ENCODE results near the gene CARMIL1. TPM values are rescaled to one million over a fixed set of nuclear protein-coding genes. Genes with fewer than 3 reads are reported as not detected.

CARMIL1 gene
- total RNA-seq, 3 donors from 2014 or later, result 23.6 to 53.0 (median 33.5) TPM

DNA sequence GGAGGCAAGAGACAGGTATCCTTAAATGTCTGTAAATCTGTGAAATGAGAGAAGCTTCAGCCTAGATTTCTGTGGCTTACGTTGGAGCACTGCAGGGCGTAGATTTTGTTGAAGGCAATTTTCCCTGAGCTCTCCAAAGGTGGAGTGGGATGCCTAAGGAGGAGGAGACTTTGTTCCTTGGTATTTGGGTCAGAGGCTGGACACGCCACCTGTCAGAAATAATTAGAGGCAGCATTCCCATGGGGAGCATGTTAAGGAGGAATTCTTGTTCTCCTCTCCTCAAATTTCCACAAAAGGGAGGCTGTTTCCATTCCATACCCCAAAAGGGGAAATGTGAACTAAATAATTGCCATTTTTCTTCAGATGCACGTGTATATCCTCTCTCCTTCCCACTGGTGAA, 361.7 kb downstream of the CARMIL1 start:
- DNase-seq (ENCODE audit: low spot score in 2 of 2), result no peak
- H3K36me3 ChIP-seq, result no peaks in the 10 kb centered on the region
- H3K4me1 ChIP-seq, result no peaks in the 10 kb centered on the region
- TF ChIP-seq CTCF (IDR thresholded peaks at IDR 0.05) (no peak), POLR2AphosphoS5 (IDR thresholded peaks at IDR 0.05) (no peak), POLR2A (IDR thresholded peaks at IDR 0.05) (no peak)
- H3K4me3 ChIP-seq, result no peak overlapping the region
- no peaks in the 10 kb centered on the region for H3K9me3 ChIP-seq
- H3K27ac ChIP-seq, result no peak overlapping the region
- peaks cover 0 to 14% of the 10 kb centered on the region in 2 donors for H3K27me3 ChIP-seq
- intact Hi-C loops (cut with DNase I; ENCODE audit: low total_unique reads), result no loop called here

- H3K4me3 ChIP-seq, result no peak overlapping the region
- no peaks in the 10 kb centered on the region for H3K9me3 ChIP-seq
- no peaks in the 10 kb centered on the region for H3K36me3 ChIP-seq
- intact Hi-C loops (cut with DNase I; ENCODE audit: low total_unique reads), result no loop called here
- no peak for DNase-seq (ENCODE audit: low spot score in 2 of 2)
- TF ChIP-seq CTCF (IDR thresholded peaks at IDR 0.05), result no peak
- H3K4me1 ChIP-seq, result no peaks in the 10 kb centered on the region
- H3K27ac ChIP-seq, result no peak overlapping the region
- H3K27me3 ChIP-seq, result peaks cover 0 to 14% of the 10 kb centered on the region in 2 donors
Measured at GRCh38 chr6:25641377-25641776, 362.2 kb downstream of the CARMIL1 start.

GRCh38 chr6:25641940-25642666, 362.9 kb downstream of the CARMIL1 start:
- Histone ChIP-seq H3K4me1 (no peaks in the 10 kb centered on the region), H3K27me3 (peaks cover 0 to 14% of the 10 kb centered on the region in 2 donors), H3K4me3 (no peak overlapping the region), H3K9me3 (no peaks in the 10 kb centered on the region), H3K36me3 (no peaks in the 10 kb centered on the region), H3K27ac (no peak overlapping the region)
- TF ChIP-seq POLR2A (IDR thresholded peaks at IDR 0.05), result no peak
- TF ChIP-seq CTCF (IDR thresholded peaks at IDR 0.05), result no peak
- TF ChIP-seq POLR2AphosphoS5 (IDR thresholded peaks at IDR 0.05), result no peak
- no peak for DNase-seq (ENCODE audit: low spot score in 2 of 2)
- intact Hi-C loops (cut with DNase I; ENCODE audit: low total_unique reads), result no loop called here

DNA sequence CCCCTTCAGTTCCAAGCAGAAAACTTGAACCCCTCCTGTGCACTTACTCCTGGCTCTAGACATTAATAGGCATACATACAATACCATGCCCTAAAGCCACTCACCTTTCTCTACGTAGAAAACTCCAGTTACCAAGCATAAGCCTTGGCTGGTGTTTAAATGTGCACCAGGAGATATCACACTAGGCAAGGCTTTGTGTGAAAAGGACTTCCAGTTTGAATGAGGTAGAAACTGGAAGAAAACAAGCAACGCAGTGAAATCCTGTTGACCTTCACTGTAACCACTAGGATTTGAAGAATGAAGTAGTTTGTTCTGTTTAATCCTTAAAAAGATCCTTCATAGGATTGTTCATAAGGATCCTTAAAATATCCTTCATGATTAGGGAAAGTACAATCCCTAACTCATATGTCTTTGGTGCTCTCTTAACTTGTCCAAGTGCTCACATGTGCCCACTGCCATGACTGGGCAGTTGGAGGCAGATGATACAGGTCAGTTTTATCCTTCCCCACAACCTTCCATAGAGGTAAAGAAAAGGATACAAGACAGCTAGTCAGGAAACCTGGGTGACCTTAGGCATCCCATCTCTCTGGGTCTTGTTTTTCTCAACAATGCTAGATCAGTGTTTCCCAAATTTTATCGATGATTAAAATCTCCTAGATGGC, 363.6 kb downstream of the CARMIL1 start:
- Histone ChIP-seq H3K4me1 (no peaks in the 10 kb centered on the region), H3K27me3 (peaks cover 0 to 14% of the 10 kb centered on the region in 2 donors), H3K36me3 (no peaks in the 10 kb centered on the region), H3K9me3 (no peaks in the 10 kb centered on the region), H3K27ac (no peak overlapping the region), H3K4me3 (no peak overlapping the region)
- TF ChIP-seq POLR2AphosphoS5 (IDR thresholded peaks at IDR 0.05) (no peak), CTCF (IDR thresholded peaks at IDR 0.05) (no peak), POLR2A (IDR thresholded peaks at IDR 0.05) (no peak)
- intact Hi-C loops (cut with DNase I; ENCODE audit: low total_unique reads), result no loop called here
- no peak for DNase-seq (ENCODE audit: low spot score in 2 of 2)

DNA sequence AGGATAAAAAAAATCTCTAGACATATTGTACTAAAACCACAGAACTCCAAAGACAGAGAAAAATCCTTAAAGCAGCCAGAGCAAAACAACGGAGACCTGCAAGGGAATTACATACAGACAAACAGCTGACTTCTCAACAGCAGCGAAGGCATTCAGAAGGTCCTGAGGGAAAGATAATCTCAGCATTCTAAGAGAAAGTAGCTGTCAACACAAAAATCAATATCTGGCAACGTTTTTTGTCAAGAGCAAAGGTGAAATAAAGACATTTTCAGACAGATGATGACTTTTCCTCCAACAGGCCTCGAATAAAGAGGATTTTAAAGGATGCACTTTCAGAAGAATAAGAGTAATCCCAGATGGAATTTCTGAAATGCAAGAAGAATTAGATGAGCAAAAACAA, 366.7 kb downstream of the CARMIL1 start:
- no peak for DNase-seq (ENCODE audit: low spot score in 2 of 2)
- no peak overlapping the region for H3K27ac ChIP-seq
- intact Hi-C loops (cut with DNase I; ENCODE audit: low total_unique reads), result no loop called here
- TF ChIP-seq POLR2AphosphoS5 (IDR thresholded peaks at IDR 0.05) (no peak), POLR2A (IDR thresholded peaks at IDR 0.05) (no peak), CTCF (IDR thresholded peaks at IDR 0.05) (no peak)
- H3K36me3 ChIP-seq, result no peaks in the 10 kb centered on the region
- no peak overlapping the region for H3K4me3 ChIP-seq
- H3K4me1 ChIP-seq, result no peaks in the 10 kb centered on the region
- H3K9me3 ChIP-seq, result no peaks in the 10 kb centered on the region
- peaks cover 0 to 14% of the 10 kb centered on the region in 2 donors for H3K27me3 ChIP-seq

Data from breast epithelium (tissue), 4 donors.